Measurements from ENCODE around the gene ZBTB2.
"Not testable (repeated sequence)": the region's sequence is repeated elsewhere in the genome, so short reads cannot be mapped to it uniquely, and the experiment has no call there.

The ZBTB2 gene

GRCh38 chr6:151317103-151317994 is 74.0 kb downstream of the ZBTB2 start:
- peak; percentile 76 to 92 for DNase-seq (ENCODE audit: low read depth in 2 of 2)
- no peak overlapping the region for H3K4me3 ChIP-seq (replicated peaks in 1 of 2; ENCODE audit: low read depth in 2 of 2, low read length in 2 of 2)
- no peak for TF ChIP-seq CTCF (IDR thresholded peaks at IDR 0.05; ENCODE audit: low read depth, low read length)

GRCh38 chr6:151315661-151316060 is 75.7 kb downstream of the ZBTB2 start:
- DNase-seq (ENCODE audit: low read depth in 2 of 2); H3K4me3 ChIP-seq (replicated peaks in 1 of 2; ENCODE audit: low read depth in 2 of 2, low read length in 2 of 2): not testable (repeated sequence)
